SK-N-SH (cell line): ENCODE measurements around the gene SMC1B.

ENCODE experiments used
- EZH2phosphoT487 ChIP-seq: fragments of 200-600 bp; sonication (generic); IDR thresholded peaks from 2 replicates; pipeline ENCODE4 v1.6.1; 2017; ENCODE audit warnings: low read depth, mixed run types, mild to moderate bottlenecking, antibody characterized with exemption, moderate library complexity, borderline replicate concordance
- FOXM1 ChIP-seq: IDR thresholded peaks from 2 replicates; pipeline ENCODE4 v1.4.0; 2012; ENCODE audit warnings: low read depth, mild to moderate bottlenecking
- JUND ChIP-seq: IDR thresholded peaks from 2 replicates; pipeline ENCODE4 v1.4.0; 2012
- POLR2AphosphoS5 ChIP-seq: IDR thresholded peaks from 2 replicates; pipeline ENCODE4 v1.6.1; 2012; ENCODE audit warnings: low read depth, low read length
- RAD21 ChIP-seq: IDR thresholded peaks from 2 replicates; pipeline ENCODE4 v1.6.1; 2012; ENCODE audit warnings: mild to moderate bottlenecking, low read length
- RCOR1 ChIP-seq: fragments of 150-350 bp; IDR thresholded peaks from 2 replicates; pipeline ENCODE4 v1.6.1; 2017; ENCODE audit warnings: antibody characterized with exemption, low read length
- REST ChIP-seq: IDR thresholded peaks from 2 replicates; pipeline ENCODE4 v1.6.1; 2012; ENCODE audit warnings: mild to moderate bottlenecking, low read depth, low read length, moderate library complexity
- RFX5 ChIP-seq: IDR thresholded peaks from 2 replicates; pipeline ENCODE4 v1.6.1; 2012; ENCODE audit warnings: mild to moderate bottlenecking, improper control_type of control experiment, low read length
- RXRA ChIP-seq: IDR thresholded peaks from 2 replicates; pipeline ENCODE4 v1.4.0; 2012; ENCODE audit warnings: low read depth, mild to moderate bottlenecking, borderline replicate concordance
- TAF1 ChIP-seq: IDR thresholded peaks from 2 replicates; pipeline ENCODE4 v1.6.1; 2012; ENCODE audit warnings: low read depth, mild to moderate bottlenecking, low read length, moderate library complexity, borderline replicate concordance
- TEAD4 ChIP-seq: IDR thresholded peaks from 2 replicates; pipeline ENCODE4 v1.4.0; 2012; ENCODE audit warnings: mild to moderate bottlenecking, borderline replicate concordance; ENCODE audit not compliant: insufficient read depth
- USF1 ChIP-seq: IDR thresholded peaks from 2 replicates; pipeline ENCODE4 v1.4.0; 2012; ENCODE audit warnings: low read depth, borderline replicate concordance
- YY1 ChIP-seq: IDR thresholded peaks from 2 replicates; pipeline ENCODE4 v1.4.0; 2012; ENCODE audit warnings: low read depth, mild to moderate bottlenecking
- TF ChIP-seq, protein P1 (sequence below): fragments of 200-600 bp; sonication (generic); IDR thresholded peaks from 2 replicates; pipeline ENCODE4 v1.6.1; 2017; ENCODE audit warnings: antibody characterized with exemption, mild to moderate bottlenecking, moderate library complexity

- TF ChIP-seq, protein P1, sequence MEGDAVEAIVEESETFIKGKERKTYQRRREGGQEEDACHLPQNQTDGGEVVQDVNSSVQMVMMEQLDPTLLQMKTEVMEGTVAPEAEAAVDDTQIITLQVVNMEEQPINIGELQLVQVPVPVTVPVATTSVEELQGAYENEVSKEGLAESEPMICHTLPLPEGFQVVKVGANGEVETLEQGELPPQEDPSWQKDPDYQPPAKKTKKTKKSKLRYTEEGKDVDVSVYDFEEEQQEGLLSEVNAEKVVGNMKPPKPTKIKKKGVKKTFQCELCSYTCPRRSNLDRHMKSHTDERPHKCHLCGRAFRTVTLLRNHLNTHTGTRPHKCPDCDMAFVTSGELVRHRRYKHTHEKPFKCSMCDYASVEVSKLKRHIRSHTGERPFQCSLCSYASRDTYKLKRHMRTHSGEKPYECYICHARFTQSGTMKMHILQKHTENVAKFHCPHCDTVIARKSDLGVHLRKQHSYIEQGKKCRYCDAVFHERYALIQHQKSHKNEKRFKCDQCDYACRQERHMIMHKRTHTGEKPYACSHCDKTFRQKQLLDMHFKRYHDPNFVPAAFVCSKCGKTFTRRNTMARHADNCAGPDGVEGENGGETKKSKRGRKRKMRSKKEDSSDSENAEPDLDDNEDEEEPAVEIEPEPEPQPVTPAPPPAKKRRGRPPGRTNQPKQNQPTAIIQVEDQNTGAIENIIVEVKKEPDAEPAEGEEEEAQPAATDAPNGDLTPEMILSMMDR: no peak
- TF ChIP-seq RXRA (no peak), POLR2AphosphoS5 (no peak), RAD21 (no peak), YY1 (no peak), FOXM1 (no peak), JUND (no peak), TEAD4 (no peak), REST (no peak), RFX5 (no peak), USF1 (no peak), EZH2phosphoT487 (no peak), TAF1 (no peak), RCOR1 (no peak)
Measured at GRCh38 chr22:45427114-45427513, 13.7 kb upstream of the SMC1B start.
